Upper lobe of left lung (tissue), 4 donors: ENCODE measurements around the gene CSTF2T.

Source experiments
- CTCF ChIP-seq, 6 experiments: fragments of 450-650 bp in 4 of 6; fragments of 200-600 bp in 2 of 6; sonication (generic) in 2 of 6; IDR thresholded peaks; one replicate each; pipeline ENCODE4 v1.5.1; 2016 to 2019; ENCODE audit warnings: antibody characterized with exemption in 6 of 6
- POLR2A ChIP-seq, 4 donors: fragments of 450-650 bp; IDR thresholded peaks; one replicate each; pipeline ENCODE4 v1.5.1; 2016 to 2017; ENCODE audit warnings: antibody characterized with exemption in 4 of 4, mild to moderate bottlenecking in 2 of 4

- TF ChIP-seq POLR2A (IDR thresholded peaks at IDR 0.05) (no peak), CTCF (IDR thresholded peaks at IDR 0.05) (no peak)
Measured at GRCh38 chr10:51744235-51745000, 45.0 kb upstream of the CSTF2T start.
